TTC549 (cell line): ENCODE results near the gene AIPL1.

Experiments used
- FAIRE-seq: peaks from 2 replicates; lab custom pipeline; 2012; peaks lifted over from hg19 to GRCh38; lab: Jason Lieb, UNC

The AIPL1 gene

DNA sequence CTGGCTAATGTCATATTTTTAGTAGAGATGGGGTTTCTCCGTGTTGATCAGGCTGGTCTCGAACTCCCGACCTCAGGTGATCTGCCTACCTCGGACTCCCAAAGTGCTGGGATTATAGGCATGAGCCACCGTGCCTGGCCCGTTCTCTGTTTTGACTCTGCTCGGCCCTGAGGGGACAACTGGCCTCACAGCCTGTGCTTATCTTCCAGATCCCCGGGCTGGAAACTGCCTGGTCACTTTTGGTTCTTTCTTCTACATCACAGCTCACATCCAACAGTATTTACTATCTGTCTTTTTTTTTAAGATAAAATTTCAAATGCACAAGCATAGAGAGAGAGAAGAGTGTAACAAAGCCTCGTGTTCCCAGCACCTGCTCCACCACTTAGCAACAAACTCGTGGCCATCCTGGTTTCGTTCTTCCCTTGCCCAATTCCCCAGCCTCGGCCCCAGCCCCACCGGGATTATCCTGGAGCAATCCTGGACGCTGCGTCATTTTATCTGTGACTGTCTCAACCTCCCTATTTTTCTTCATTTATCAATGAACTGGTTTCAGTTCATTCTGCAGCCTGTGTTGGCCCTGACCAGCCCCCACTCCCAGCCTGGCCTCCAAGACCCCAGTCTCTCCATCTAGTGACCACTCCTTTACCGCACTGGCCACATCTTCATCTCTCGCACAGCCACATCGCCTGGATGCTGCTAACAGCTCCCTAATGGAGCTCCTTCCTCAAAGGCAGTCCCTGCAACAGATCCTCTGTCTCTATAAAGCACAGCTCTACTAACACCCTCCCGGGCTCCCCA, 30.5 kb upstream of the AIPL1 start:
- FAIRE-seq: no peak

DNA sequence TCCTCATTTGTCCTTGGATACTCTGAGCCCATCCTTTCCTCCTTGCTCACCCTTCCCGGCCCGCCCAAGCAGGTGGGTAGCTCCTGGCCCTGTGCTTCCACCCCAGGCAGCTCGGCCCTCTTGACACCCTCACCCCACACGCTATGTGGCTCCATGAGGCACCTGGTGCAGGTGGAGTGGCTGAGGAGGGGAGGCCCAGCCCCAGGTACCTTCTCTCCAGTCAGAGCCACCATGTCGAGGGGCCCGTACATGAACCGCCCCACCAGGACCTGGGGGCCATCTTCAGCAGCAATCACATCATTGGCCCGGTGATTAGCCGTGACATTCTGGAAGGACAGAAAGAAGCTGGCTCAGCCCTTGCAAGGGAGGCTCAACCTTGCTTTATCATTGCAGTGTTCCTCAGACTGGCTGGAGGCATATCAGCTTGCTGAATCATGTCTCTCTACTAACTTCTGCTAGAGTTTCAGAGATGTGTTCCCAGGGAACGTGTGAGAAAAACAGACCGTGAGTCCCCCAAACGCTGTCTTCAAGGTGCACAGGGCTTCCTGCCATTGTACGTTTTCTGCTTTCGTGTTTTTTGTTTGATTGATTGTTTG, 29.6 kb upstream of the AIPL1 start:
- no peak for FAIRE-seq

DNA sequence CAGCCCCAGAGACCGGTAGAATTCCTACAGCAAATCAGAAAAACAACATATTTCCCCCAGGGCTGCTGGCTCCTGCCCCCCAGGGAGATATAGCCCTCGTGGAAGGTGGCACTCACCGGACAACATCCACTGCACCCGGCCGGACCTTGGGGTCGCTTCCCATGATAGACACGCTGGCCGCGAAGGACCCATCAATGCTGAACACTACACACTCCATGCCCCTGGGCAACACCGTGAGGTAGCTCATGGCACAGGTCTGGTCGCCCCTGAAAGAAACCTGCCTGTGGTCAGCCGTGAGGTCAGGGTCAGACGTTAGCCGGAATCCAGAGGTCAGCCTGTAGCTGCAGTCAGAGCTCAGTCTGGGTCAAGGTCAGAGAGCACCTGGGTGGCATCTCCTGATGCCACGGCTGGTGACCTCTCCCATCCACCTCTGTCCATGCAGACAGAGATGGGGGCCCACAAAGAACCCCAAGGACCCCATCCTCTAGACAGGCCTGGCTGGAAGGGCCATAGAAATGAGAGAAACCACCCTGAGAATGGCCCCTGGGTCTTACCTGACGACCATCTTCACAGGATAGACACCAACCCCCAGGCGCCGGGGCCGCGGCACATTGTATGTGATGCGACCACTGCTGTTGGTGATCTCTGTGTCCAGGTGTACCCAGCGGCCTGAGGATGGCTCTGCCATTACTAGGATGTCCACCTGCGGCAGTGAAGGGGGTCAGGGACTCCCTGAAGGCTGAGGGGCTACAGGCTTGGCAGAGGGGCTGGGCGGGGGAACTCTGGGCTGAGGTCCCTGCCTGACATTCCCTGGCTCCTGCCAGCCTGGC, 28.9 kb upstream of the AIPL1 start:
- FAIRE-seq: no peak

DNA sequence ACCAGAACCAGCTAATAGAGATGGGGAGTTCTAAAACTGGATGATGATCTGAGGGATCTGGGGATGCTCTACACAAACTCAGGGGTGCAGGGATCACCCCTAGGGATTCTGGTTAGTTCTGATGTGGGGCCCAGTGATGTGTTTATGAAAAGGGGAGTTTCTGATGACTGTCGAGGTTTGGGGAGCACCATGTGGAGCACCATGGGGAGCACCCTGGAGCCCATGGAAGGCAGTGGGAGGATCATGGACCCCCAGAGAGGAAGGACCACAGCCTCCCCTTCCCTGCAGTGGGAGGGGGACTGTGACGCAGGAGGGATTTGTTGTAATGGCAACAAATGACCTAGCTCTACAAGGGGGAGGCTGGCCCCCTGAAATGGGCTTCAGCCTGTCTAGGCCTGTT, 27.8 kb upstream of the AIPL1 start:
- no peak for FAIRE-seq

DNA sequence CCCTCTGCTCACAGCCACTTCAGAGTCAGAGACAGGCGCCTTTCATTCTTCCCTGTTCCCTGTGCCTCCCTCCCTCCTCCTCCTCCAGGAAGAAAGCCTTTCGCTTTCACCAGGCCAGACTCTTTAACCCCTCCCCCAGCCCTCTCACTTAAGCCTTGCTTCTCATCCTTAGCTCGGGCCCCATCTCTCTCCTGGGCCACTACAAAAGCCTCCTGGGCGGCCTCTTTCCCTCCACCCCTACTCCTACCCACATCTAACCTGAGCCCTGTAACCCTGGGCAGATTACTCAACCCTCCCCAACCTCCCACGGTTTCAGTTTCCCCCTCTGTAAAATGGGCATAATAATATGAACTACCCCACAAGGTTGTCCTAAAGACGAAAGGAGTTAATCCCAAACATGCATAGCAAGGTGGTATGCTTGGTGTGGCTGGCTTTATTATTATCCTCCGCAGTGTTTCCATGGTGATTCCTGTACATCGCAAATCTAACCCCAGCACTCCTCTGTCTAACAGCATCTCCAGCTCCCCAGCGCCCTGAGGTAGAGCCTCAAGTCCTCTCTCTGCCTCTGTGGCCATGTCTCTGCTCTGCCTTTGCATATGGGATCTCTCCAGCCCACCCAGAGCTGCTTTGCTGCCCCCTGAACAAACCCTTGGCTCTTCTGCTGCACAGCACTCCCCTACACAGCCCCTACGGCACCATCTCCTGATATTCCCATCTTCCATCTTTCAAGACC, 27.0 kb upstream of the AIPL1 start:
- no peak for FAIRE-seq

DNA sequence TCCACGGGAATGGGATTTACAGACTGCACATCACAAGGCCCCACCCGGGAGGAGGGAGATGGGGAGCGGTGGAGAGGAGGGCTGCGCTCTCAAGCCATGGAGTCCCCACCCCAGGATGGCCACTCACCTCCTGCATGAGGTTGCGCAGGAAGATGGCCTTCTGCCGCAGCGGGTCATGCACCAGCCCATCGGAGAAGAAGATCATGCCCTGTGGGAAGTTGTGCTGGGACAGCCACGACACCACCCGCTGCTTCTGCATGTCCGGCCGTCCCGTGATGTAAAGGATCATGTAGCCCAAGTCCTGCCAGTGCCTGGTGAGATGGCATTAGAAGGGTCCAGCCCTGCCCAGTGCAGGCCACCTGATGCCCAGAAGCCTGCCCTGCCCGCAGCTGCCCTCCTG, 26.3 kb upstream of the AIPL1 start:
- no peak for FAIRE-seq

DNA sequence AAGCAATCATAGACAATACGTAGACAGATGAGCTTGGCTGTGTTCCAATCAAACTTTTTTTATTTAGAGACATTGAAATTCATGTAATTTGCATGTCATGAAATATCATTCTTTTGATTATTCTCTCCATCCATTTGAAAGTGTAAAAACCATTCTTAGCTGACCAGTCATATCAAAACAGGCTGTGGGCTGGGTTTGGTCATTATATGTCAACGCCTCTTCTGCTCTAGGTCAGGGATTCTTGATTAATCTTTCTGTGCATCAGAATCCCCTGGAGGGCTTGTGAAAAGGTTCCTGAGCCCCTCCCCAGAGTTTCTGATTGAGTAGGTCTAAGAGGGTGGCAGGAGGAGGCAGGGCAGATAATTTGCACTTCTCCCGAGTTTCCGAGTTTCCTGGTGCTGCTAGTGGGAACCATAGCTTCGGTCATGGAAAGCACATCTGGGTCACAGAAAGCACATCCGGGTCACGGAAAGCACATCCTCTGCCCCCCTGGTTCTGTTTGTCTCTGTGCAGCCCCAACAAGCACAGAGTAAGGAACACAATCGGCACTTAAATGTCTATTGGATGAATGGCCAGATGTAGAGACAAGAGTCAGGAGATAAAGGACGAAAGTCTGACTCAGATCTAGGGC, 25.7 kb upstream of the AIPL1 start:
- FAIRE-seq: no peak

DNA sequence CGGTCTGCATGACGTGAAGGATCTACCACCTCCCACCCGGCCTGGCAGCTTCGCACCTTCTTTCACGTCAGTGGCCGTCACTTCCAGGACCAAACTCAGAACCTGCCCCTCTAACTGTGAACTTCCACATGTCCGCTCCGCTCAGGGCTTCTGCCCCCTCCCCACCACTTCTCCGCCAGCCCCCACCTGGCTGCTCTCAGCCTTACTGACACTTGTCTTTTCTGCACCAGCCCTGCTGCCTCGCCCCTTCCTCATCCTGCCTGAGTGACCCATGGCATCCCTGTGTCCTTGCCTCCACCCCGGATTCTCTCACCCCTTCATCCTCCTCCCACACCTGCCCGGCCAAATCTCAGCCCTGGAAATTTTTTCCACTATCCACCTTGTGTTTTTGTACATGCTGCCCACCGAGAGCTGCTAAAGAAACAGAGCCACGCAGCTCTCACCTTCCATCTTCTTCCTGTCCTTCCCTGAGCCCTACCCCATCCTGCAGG, 23.6 kb upstream of the AIPL1 start:
- no peak for FAIRE-seq

DNA sequence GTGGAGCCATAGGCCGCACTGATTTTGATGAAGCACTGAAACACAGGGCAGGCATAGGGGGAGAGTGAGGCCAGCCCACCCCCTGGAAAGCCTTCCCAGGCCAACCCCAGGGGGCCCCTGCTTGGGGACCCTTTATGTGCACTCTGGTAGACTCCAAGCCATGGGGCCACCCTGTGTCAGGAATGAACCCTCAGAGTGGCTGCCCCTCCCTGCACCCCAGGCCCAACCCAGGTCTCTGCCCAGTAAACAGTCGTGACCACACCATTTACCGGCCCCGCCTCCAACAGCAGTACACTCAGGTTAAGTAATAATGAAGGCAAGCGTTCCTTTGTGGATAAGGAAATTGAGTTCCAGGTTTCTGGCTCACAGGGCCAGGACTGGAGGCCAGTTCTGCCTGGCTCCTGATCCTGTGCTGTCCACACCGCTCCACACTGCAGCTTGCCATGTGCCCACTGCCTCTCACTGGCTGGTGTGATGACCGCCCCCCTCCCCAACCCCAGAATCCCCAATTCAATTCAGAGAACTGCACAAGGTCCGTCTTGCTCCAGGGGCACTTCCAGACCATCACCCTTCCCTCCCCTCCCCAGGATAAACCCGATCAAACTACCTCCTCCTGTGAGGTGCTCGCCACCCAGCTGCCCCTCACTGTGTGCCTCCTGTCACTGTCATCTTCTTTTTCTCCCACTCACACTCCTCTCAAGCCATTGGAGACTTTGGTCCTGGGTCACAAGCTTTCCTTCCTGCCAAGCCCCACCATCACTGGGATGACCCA, 23.0 kb upstream of the AIPL1 start:
- no peak for FAIRE-seq

DNA sequence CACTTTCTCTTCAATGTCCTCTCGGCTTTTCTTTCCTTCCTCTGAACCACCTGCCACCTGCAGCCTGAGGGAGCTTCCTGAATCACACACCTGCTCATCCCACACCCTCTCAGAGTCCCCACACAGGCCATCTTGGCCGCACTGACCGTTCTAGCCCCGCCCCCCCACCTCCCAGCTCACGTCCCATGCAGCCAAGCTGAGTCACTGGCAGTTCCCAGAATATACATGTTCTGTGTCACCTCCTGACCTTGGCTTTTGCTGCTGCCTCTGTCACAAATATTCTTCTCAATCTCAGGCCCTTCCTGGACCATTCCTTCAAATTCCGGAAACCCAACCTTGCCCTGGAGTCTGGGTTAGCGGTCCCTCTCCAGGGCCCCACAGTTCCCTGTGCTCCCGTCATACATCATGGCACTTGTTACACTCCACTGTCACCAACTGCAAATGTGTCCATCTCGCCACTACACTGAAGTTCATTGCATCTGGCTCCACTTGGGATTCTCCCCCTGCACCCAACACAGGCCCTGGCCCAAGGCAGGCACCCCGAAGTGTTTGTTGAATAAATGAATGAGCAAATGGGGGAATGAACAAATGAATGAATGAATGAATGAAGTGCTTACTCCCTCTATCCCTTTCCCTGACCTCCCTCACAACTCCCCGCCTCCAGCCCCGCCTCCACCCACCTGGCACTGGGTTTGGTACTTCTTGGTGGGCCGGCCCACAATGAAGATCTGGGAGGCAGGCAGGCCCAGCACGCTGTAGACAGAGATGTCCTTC, 22.2 kb upstream of the AIPL1 start:
- no peak for FAIRE-seq

DNA sequence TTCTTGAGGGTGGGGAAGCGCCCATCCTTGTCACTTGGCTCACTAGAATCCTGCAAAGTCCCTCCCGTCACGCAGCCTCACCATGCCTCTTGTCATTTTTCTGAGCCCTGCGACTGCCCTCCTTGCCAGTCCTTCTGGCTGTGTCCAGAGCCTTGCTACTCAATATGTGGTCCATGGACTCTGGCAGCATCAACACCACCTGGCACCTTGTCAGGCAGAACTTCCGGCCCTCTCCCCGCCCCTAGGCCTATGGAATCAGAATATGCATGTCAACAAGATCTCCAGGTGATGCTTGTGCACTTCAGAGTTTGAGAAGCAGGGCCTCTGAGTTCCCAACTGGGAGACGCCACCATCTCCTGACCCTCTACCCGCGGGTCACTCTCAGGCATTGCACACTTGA, 21.4 kb upstream of the AIPL1 start:
- FAIRE-seq: no peak

DNA sequence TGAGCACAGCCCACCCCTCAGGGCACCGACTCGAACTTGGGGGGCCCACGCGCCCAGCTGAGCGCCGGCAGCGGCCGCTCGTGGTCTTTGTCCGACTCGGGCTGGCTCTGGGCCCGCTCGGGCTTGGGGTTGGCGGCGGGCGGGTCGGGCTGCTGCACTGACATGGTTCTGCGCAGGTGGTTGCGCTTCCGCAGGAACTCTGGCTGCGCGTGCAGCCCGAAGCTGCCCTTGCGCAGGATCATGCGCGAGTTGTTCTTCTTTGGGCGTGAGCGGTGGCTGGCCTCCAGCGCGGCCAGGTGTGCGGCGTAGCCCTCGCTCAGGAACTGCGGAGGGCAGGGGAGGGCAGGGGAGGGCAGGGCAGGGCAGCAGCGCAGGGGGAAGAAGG, 20.4 kb upstream of the AIPL1 start:
- FAIRE-seq: no peak

DNA sequence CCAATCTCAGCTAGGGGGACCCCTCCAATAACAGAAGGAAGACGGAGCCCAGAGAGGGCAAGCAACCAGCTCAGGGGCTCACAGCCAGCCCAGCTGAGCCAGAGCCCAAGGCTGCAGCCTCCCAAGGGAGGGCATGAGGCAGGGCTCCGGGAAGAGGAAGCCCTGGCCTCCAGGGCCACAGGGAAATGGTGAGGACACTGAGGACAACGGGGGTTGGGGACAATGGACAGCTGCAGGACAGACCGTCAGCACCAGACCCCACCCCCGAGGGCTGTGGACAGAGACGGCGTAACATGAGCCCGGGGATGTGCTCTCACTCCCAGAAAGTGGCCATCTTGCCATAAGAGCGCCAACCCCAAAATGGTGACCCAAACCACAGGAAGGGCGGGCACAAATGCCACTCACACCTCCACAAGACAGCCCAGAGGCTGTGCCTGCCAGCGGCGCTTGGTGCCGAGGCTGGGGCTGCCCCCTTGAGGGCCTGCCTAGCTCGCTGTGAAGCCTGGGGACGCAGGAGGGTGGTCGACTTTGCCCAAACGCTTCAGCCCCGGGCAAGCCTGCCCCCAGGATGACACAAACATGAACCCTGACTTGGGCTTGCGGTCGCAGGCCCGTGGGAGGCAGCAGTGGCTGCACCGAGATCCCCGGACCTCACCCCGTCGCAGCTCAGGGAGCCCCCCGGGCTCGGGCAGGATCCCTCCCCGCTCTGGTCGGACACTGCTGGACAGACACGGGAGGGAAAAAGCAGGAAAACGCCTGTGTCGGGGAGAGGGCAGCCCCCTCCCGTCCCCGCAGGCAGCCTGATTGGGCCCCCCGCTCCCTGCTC, 19.8 kb upstream of the AIPL1 start:
- FAIRE-seq: no peak

DNA sequence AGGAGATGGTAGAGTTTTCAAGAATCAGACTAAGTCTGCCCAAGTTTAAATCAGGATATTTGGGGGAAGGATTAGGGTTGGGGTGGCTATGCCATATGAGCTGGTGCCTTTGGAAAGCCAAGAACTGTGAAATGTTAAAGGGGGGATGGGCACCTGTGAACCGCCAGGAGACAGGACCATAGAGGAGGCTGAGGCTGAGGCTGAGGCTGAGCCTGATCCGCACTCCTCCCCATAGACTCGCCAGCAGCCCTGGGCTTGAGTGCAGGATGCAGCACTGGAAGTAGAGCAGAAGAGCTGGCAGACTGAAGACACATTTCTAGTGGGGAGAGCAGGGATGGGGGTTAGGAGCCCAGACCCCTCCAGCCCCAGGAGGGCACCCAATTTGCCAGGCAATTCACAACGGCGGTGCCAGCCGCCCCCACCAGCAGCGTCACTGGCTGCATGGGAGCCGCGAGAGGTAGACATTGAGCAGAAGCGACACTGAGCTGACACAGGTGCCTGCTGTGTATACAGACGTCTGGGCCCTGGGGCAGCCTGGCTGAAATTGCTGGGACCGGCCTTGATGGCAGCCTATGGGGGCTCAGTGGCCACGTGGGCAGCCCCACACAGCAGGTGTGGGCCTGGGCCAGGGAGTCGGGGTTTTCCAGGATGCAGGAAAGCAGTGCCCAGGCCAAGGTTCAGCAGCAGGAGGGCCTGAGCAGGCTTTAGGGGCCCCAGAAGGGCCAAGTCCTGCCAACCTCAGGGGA, 18.5 kb upstream of the AIPL1 start:
- no peak for FAIRE-seq

DNA sequence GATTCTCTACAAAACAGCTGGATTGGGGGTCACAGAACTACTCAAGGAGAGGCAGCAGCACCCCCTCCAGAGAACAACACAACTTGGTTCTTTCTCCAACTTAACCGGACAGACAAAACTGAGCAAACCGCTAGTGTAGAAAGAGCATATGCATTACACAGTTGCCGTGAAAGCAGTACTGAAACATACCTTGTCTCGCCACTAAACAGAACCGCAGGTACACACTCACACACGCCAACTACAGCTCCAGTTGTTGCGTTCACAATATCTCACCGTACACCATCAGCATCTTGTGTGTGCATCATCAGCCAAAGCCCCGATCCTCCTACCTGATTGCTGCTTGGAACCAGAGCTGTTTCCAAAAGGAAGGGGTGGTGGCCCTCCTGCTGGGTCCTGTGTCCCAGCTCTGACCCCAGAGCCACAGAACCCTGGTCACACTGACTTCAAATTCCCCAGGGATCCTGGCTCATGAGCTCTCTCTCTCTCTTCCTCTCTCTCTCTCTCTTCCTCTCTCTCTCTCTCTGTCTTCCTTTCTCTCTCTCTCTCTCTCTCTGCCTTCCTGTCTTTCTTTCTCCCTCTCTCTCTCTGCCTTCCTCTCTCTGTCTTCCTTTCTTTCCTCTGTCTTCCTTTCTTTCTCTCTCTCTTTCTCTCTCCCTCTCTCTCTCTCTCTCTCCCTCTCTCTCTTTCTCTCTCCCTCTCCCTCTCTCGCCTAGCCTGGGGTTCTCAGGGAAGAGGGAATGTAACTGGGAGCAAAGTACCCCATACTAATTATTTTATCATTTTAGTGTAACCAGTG, 17.7 kb upstream of the AIPL1 start:
- no peak for FAIRE-seq

DNA sequence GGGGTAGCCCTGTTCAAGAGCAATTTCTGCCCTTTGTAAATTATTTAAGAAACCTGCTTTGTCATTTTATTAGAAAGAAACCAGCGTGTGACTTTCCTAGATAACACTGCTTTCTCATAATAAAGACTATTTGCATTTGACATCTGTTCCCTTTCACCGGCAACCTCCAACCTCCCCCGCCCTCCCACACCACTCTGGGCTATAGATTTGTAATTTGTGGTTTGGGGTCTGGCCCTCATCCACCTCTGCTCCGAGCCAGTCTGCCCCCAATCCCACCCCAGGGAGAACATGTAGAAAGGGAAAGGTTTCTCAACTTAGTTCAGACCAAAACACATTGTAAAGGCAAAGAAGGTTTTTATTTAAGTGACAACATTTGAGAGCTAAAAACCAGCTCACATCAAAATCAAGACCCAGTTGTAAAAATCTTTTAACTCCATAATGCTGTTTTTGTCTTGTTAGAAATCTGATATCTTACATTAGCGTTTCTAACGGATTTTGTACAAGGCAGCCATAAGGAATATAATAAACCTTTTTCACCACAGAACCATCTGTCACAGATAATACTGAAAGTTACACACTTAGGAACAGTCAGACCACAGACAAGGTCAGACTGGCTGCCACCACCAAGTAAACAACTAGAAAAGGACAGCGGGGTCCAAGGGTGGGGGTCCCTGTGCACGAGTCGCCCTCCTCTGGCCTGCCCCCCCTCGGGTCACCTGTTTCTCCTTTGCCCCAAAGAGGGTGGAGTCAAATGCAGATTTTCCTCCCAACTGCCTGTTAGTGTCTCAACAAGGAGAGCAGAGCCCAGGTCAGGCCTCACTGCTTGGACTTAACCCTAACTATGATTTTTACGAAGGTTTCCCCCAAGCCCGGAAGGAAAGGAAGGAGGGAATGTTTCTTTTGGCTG, 16.3 kb upstream of the AIPL1 start:
- no peak for FAIRE-seq

DNA sequence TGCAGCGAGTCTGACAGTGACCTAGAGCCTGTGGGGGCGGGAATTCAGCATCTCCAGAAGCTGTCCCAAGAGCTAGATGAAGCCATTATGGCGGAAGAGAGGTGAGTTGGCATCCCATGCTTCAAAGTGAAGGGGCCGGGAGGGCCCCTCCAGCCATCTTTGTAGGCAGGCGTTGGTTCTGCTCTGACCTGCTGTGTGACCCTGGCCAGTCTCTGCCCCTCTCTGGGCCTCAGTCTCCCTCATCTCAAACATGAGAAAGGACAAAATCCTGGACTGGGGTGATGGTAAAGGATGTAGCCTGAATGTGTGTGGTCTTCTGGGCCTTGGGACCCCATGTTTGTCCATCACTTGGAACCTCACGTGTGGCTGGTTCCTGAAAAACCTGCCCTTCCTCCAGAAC, 14.4 kb upstream of the AIPL1 start:
- FAIRE-seq: no peak
